ENCODE data around the gene SUN1. TPM values are rescaled to one million over a fixed set of nuclear protein-coding genes. Genes with fewer than 3 reads are reported as not detected.

SUN1 gene
- total RNA-seq, 1 donor from 2014 or later, result 176 TPM

DNA sequence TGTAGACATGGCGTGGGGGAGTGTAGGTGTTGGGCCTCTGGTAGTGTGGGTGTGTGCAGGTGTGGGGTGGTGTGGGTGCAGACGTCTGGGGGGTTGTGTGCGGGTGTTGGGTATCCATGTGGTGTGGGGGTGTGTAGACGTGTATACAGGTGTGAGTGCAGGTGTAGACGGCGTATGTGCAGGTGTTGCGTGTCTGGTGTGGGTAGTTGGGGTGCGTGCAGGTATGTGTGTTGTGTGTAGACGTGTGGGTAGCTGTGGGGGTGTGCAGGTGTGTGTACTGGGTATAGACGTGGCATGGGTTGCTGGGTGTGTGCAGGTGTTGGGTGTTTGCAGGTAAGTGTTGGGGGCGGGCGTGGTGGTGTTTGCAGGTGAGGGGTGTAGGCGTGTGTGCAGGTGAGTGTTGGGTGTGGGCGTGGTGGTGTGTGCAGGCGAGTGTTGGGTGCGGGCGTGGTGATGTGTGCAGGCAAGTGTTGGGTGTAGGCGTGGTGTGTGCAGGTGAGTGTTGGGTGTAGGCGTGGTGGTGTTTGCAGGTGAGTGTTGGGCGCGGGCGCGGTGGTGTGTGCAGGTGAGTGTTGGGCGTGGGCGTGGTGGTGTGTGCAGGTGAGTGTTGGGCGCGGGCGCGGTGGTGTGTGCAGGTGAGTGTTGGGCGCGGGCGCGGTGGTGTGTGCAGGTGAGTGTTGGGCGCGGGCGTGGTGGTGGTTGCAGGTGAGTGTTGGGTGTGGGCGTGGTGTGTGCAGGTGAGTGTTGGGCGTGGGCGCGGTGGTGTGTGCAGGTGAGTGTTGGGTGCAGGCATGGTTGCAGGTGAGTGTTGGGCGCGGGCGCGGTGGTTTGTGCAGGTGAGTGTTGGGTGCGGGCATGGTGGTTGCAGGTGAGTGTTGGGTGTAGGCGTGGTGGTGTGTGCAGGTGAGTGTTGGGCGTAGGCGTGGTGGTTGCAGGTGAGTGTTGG, 60.6 kb downstream of the SUN1 start:
- no peak for ATAC-seq
- intact Hi-C loops (cut with DNase I), result no loop called here
- DNase-seq (ENCODE audit: missing footprints), result no peak

DNA sequence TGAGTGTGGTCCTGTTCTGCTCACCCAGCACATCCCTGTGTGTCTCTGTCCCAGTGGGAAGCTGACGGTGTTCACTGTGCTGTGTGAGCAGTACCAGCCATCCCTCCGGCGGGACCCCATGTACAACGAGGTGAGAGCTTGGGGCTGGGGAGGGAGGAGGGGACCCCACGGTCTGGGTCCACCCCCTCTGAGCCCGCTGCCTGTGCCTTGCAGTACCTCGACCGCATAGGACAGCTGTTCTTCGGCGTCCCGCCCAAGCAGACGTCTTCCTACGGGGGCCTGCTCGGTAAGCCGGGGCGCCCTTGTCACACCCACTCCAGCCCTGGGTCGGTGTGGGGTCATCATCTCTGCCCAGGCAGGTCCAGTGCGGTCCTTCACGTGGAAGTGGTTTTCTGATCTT, 61.4 kb downstream of the SUN1 start:
- intact Hi-C loops (cut with DNase I), result no loop called here
- ATAC-seq (no peak), DNase-seq (ENCODE audit: missing footprints) (no peak)

DNA sequence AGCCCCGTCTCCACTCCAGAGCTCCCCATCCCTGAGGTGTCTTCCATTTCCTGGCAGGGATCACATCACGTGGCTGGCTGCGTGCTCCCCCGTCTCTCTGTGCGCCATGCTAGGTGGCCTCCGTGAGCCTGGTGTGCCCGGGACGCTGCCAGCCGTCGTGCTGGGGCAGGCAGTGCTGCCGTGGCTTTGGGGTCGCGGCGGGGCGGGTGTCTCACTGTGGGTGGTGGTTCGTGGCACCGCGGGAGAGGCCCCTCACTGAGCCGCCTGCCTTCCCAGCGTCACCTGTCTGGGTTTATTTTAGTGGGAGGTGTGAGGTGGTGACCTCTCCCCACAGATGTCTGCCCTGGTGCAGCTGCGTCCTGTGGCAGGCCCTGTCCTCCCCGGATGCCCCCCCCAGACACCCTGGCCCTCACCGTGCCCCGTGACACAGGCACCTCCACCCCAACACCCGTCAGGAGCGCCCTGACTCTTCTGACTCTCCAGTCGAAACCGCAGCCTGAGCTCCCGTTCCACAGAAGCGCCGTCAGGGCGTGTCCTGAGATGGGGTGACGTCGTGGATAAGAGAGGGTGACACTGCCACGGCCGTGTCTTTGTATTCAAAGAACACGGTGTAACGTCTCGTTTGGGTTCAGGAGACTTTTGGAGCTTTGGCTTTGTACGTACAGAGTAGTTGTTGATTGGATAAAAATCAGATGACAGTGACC, 62.0 kb downstream of the SUN1 start:
- intact Hi-C loops (cut with DNase I), result no loop called here
- ATAC-seq (no peak), DNase-seq (ENCODE audit: missing footprints) (no peak)

DNA sequence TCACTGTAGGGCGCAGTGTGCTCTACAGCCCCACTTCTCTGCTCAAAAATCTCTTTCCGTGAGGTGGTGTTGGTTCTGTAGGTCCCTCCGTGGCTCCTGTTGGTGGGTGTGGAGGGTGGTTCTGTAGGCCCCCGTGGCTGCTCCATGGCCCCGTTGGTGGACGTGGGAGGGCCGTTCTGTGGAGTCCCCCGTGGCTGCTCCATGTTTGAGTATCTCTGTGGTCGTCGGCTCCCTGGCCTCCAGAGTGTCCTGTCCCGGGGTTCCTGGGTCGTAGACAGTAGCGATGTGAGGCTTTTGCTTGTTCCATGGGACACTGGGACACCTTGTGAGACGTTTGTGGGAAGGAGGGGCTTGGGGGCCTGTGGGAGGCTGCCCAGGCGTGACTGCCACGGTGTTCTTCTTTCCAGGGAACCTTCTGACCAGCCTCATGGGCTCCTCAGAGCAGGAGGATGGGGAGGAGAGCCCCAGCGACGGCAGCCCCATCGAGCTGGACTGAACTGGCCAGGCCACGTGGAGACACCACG, 62.7 kb downstream of the SUN1 start:
- peak; percentile 11 for DNase-seq (ENCODE audit: missing footprints)
- no peak for ATAC-seq
- intact Hi-C loops (cut with DNase I), result no loop called here

DNA sequence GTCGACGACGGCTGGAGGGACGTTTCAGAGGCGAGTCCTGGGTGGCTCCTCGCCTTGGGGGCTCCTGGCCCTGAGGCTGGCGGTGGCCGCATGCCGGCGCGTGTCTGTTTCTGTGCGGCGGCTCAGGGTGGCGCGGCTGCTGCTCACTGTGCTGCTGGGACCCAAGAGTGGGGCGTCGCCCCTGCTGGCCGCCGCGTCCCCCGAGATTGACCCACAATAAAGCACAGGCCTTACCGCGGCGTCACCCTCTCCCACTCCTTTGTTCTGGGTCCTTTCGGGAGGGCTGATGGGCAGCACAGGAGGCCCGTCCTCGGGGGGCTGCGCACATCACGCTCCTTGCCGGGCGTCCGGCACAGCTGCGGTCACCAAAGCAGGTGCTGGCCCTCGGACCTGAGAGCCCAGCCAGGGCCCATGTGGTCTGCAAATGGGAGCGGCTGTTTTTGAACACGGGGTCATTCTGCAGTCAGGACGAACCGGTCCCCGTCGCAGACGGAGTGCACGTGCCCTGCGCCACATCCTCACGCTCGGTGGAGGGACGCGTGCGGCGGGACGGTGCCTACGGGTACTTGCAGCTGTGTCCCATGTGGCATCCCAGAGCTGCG, 63.3 kb downstream of the SUN1 start:
- intact Hi-C loops (cut with DNase I), result no loop called here
- no peak for ATAC-seq
- peak; percentile 47 for DNase-seq (ENCODE audit: missing footprints)

DNA sequence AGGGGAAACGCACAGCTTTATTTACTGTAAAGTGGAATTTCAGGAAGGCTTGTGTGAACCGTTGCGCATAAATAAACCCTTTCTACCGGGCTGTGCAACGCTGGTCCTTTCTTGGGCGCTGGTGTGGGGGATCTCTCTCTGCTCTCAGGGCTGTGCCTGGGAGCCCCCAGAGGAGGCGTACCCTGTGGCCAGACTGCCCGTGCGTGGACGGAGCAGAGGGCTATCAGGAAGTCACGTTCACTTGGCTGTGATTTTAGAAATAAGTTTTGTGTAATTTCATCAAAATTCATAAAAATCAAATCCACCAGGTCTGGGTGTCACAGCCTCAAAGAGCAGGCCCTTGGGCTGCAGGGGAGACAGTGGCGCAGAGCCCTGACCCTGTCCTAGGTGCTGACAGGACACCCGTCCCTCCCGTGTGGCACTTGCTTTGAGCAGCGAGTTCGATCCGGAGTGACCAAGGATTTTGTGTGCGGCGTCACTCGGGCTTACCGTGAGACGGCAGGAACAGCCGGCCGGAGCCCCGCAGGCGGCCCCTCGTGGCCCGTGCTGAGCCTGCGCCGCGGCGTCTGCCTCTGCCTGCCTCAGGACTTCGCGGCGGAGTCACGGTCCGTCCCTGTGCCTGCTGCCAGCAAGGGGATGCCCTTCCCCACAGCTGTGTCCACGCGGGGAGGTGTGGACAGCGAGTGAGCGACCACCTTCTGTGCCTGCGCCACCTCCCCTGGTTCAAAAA, 64.2 kb downstream of the SUN1 start:
- ATAC-seq, result no peak
- intact Hi-C loops (cut with DNase I), result no loop called here
- no peak for DNase-seq (ENCODE audit: missing footprints)

DNA sequence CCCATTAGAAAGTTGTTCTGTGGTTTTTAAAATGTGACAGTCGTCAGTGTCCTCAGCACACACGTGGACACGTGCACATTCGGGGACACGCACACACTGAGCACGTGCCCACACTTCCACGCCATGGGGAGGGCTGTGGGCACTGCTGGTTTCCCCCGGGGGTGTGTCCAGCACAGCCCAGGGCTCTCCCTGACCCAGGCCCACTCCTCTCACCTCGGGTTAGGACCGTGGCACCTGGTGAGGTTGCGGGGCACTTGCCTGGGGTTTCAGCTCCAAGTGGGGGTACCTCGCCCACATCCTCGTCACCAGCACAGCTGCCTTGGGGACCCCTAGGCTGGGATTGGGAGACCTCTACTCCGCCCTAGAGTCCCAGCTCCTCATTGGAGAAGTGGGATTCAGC, 64.8 kb downstream of the SUN1 start:
- intact Hi-C loops (cut with DNase I), result no loop called here
- ATAC-seq (no peak), DNase-seq (ENCODE audit: missing footprints) (no peak)

DNA sequence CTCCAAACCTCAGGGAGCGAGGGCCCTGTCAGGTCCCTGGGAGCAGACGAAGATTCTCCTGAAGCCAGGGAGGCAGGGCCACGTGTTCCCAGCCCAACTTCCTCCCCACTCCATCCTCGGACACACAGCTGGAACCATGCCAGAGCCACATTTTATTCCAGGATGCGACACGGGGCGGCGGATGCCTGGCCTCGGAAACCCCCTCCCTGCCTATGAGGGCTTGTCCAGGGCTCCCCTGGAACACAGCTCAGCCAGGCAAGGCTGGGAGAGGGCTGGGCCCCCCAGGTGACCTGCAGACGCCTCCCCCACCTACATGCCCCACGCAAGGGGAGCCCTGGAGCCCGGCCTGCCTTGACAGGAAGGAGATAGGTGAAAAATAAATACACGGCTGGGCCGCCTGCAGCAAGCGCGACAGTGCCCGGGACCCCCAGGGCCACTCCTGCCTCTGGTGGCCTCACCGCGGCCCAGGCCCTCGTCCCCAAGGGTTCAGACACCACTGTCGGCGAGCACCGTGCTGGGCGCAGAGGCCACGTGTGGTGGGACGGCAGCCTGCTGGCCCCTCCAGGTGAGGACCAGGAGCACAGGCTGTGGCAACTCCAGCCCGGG, 65.6 kb downstream of the SUN1 start:
- DNase-seq (ENCODE audit: missing footprints), result no peak
- intact Hi-C loops (cut with DNase I), result no loop called here
- peak; percentile 9 for ATAC-seq

DNA sequence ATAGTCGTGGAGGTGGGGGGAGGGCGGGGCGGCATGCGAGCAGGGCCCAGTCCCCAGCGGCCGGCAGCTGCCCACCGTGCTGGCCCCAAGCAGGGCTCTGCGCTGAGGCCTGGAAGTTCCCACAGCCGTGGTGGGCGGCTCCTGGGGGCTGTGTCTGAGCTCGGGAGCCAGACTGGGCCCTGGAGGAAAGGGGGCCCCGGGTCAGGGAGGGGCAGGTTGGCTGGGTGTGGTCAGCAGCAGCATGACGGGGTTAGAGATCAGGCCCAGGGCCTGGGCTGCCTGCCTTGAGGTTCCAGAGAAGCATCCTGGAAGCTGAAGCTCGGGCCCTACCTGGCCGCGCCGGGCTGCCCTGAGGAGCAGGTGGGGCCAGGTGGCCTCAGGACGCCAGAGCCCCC, 66.2 kb downstream of the SUN1 start:
- ATAC-seq (peak; percentile 3), DNase-seq (ENCODE audit: missing footprints) (no peak)

DNA sequence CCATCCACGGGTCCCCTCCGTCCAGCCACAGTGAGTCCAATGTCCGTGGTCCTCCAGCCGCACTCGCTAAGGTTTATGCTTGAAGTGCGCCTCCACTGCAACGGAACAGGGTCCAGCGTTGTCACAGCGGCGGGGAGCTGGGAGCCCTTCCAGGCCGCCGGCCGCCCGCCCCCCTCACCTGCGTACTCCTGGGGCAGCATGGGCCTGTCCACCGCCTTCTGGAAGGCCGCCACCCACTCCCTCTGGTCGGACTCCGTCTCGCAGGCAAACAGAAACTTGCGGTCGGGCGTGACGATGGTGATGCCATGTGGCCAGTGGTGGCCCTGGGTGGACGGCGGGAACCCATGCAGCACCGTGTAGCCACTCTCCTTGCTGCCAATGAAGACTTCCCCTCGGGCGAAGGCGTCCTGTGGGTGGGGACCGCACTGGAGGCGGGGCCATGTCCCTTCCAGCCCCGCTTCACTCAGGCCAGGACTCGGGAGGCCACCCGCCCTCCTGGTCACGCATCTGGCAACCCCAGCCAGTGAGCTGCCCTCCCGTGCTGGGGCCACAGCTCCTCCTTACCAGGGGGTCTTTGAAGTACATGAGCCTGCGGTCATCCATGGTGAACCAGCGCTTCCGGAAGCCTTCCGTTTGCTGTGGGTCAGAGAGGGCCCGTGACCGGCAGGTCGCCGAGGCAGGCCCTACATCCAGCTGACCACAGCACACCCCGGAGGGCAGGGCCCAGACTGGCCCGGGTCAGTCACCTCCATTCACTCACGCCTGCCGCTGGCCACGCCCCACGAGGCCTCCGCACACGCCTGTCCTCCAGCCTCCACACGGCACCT, 66.8 kb downstream of the SUN1 start:
- ATAC-seq, result no peak

More for the DNA sequence above, 66.2 kb downstream of the SUN1 start:
- intact Hi-C loops (cut with DNase I), result no loop called here

DNA sequence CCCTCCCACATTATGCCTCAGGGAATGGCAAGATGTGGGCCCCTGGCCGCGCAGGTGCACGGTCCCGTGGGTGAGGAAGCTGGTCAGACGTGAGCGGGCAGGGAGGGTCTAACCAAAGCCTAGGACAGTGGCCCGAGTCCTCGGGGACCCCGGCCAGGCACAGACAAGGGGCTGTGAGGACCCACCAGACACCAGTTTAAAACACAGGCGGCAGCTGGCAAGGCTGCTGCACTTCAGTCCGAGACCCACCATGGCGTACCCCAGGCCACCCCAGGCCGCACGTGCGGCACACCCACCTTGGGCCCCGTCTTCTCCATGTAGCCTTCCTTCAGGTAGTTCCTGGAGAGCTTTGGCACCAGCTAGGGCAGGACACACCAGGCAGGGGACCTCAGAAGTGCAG, 67.5 kb downstream of the SUN1 start:
- intact Hi-C loops (cut with DNase I), result loop anchor here (10.0 kb wide), 1 partner anchor 55 kb away; the partner anchor contains the start of gene ADAP1
- DNase-seq (ENCODE audit: missing footprints) (no peak), ATAC-seq (no peak)

More for the DNA sequence above, 66.8 kb downstream of the SUN1 start:
- intact Hi-C loops (cut with DNase I), result no loop called here
- DNase-seq (ENCODE audit: missing footprints), result no peak

DNA sequence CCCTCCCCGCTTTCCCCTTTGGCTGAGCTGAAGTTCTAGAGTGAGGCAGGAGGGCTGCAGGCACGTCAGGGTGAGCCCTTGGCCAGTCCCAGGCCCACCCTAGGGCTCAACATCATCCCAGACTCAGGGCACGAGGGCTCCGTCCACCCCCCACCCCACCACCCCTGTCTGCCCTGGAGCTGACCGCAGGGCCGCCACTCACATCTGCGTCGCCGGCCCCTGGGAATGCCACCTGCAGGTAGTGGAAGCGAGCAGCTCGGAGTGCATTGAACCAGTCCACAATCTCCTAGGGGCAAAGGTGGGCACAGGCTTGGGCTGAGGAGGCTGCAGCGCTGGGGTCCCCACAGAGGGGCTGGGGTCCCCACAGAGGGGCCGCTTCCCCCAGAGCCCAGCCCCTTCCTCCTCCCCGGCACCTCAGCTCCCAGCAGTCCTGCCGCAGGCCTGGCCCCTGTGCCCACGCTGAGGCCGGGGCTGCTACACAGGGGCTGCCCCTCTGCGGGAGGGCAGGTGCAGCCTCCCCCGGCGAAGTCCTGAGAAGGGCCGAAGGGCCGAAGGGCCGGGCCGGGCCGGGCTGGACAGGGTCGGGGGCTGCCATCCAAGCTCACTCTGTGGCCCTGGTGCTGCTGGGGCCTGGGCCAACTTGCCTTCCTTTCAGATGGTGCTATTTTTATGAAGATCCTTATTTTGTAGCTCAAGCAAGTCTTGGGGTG, 68.2 kb downstream of the SUN1 start:
- intact Hi-C loops (cut with DNase I), result loop anchor here (10.0 kb wide), 1 partner anchor 54 kb away; the partner anchor contains the start of gene ADAP1
- no peak for DNase-seq (ENCODE audit: missing footprints)
- ATAC-seq, result no peak

DNA sequence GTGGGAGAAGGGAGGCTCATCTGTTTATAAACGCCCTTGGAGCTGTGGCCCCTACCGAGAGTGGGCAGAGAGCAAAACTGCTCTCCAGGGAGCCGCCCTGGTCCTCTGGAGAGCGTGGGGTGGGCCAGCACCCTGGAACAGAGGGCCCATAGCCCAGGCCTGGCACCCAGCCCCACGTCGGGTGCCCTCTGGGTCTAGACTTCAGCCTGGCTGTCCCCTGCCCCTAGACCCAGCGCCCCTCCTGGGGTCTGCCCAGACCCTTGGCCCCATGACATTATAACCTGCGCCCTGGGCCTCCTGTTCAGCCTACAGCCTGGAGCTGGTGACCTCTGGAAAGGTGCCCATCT, 68.7 kb downstream of the SUN1 start:
- DNase-seq (ENCODE audit: missing footprints), result no peak

DNA sequence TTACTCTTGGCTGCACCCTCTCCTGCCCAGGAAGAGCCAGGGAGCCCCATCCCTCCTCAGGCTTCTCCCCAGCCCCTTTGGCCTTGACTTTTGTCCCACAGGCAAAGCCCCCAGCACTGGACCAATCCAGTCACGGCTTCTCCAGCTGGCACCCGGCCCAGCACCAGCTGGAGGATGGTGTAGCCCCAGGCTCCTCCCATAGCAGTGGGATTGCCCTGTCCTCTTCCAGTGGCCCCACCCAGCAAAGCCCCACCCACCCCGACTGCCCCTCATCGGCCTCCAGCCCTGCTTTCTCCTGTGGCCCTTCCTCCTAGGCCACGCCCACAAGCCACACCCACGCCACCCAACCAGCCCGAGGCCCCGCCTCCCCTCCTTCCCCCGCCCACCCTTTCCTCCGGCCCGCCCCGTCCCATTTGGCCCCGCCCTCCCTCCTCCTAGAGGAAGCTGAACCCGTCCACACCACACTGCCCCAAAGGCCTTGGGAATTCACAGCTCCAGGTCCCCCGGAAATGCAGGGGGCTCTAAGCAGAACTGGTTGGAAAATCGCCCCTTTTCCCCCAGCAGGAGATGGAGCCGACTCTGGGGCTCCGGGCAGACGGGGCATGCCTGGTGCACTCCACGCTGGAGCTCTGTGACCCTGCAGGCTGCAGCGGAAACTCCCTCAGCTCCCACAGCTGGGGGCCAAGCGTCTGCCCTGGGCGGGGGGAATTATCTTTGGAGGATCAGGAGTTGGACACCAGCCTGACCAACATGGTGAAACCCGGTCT, 69.3 kb downstream of the SUN1 start:
- ATAC-seq, result peak; percentile 45
- intact Hi-C loops (cut with DNase I), result loop anchor here (10.0 kb wide), 1 partner anchor 53 kb away; the partner anchor contains the start of gene ADAP1
- DNase-seq (ENCODE audit: missing footprints), result peak; percentile 87

More for the DNA sequence above, 68.7 kb downstream of the SUN1 start:
- ATAC-seq, result peak; percentile 17
- intact Hi-C loops (cut with DNase I), result loop anchor here (10.0 kb wide), 1 partner anchor 54 kb away; the partner anchor contains the start of gene ADAP1

DNA sequence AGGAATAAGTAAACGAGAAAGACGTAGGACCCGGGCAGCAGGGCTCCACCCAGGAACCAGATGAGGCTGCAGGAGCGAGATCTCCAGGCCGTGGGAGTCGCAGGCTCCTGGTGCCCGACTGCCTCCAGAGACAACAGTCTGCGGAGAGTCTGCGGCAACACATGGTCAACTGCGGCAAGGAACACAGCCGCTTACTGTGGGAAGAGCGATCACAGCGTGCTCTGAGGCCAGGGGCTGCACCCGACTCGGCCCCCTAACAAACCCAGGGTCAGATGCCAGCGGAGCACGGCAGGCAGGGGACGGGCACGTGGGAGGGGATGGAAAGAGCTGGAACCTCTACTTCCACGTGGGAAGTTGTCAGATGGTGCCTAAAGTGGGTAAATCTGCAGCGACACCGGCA, 70.7 kb downstream of the SUN1 start:
- intact Hi-C loops (cut with DNase I), result loop anchor here (10.0 kb wide), 1 partner anchor 52 kb away; the partner anchor contains the start of gene ADAP1
- ATAC-seq (no peak), DNase-seq (ENCODE audit: missing footprints) (no peak)

Measured in Right ventricle myocardium inferior (tissue), 1 donor.